Breast epithelium (tissue), 3 donors: ENCODE data around the gene EPB42.

ENCODE experiments used
- POLR2A ChIP-seq: fragments of 450-650 bp; IDR thresholded peaks from one replicate; pipeline ENCODE4 v1.6.1; 2016; ENCODE audit warnings: antibody characterized with exemption, mild to moderate bottlenecking, moderate library complexity
- POLR2AphosphoS5 ChIP-seq, 3 donors: sonication (generic); formaldehyde crosslinking; IDR thresholded peaks; one replicate each; pipeline ENCODE4 v1.6.1; 2017; ENCODE audit warnings: antibody characterized with exemption in 3 of 3
- TF ChIP-seq, protein P1 (sequence below), 3 donors: fragments of 450-650 bp; IDR thresholded peaks; one replicate each; pipeline ENCODE4 v1.5.1; 2016 to 2017; ENCODE audit warnings: antibody characterized with exemption in 3 of 3, mild to moderate bottlenecking in 3 of 3, moderate library complexity in 3 of 3

DNA sequence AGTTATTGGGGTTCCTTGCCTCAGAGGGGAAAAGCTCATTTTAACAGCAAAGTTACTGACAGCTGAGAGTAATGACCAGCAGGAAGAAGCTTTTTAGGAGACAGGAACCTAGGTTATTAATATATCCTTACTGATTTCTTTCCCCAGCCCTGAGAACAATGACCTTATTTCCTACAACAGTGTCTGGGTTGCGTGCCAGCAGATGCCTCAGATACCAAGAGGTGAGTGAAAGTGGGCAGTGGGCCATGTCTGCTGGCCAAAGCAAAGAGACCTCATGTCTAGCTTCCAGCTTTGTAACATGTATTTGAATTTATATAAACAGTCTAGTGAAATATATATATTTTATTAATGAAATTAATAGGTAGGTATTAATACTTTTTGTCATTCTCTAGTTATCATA, 30.6 kb downstream of the EPB42 start:
- TF ChIP-seq, protein P1, sequence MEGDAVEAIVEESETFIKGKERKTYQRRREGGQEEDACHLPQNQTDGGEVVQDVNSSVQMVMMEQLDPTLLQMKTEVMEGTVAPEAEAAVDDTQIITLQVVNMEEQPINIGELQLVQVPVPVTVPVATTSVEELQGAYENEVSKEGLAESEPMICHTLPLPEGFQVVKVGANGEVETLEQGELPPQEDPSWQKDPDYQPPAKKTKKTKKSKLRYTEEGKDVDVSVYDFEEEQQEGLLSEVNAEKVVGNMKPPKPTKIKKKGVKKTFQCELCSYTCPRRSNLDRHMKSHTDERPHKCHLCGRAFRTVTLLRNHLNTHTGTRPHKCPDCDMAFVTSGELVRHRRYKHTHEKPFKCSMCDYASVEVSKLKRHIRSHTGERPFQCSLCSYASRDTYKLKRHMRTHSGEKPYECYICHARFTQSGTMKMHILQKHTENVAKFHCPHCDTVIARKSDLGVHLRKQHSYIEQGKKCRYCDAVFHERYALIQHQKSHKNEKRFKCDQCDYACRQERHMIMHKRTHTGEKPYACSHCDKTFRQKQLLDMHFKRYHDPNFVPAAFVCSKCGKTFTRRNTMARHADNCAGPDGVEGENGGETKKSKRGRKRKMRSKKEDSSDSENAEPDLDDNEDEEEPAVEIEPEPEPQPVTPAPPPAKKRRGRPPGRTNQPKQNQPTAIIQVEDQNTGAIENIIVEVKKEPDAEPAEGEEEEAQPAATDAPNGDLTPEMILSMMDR (IDR thresholded peaks at IDR 0.05), result no peak
- TF ChIP-seq POLR2AphosphoS5 (IDR thresholded peaks at IDR 0.05) (no peak), POLR2A (no peak)
